Smooth muscle cell (in vitro differentiated cells): ENCODE measurements around the gene GPR15. TPM values are rescaled to one million over a fixed set of nuclear protein-coding genes. Genes with fewer than 3 reads are reported as not detected.
"Not testable (repeated sequence)": the region's sequence is repeated elsewhere in the genome, so short reads cannot be mapped to it uniquely, and the experiment has no call there.

ENCODE experiments used
- DNase-seq: peaks from one replicate; lab custom pipeline; 2025; ENCODE audit not compliant: unreplicated experiment; lab: John Stamatoyannopoulos, UW
- H2AFZ ChIP-seq: fragments of 200-600 bp; sonication (generic); 2 replicates; pipeline ENCODE4 v1.6.0; 2016; ENCODE audit warnings: antibody characterized with exemption, low read depth, mild to moderate bottlenecking
- H3F3A ChIP-seq: fragments of 200-600 bp; sonication (generic); 2 replicates; pipeline ENCODE4 v1.6.0; 2017; ENCODE audit warnings: antibody characterized with exemption, low read depth
- H3K27ac ChIP-seq: fragments of 200-600 bp; sonication (generic); 2 replicates; pipeline ENCODE4 v1.5.1; 2016; ENCODE audit warnings: low read depth, mild to moderate bottlenecking
- H3K27me3 ChIP-seq: fragments of 200-600 bp; sonication (generic); 2 replicates; pipeline ENCODE4 v1.6.1; 2016; ENCODE audit warnings: low read depth, mild to moderate bottlenecking
- H3K36me3 ChIP-seq: fragments of 200-600 bp; sonication (generic); 2 replicates; pipeline ENCODE4 v1.5.1; 2016; ENCODE audit warnings: low read depth
- H3K4me1 ChIP-seq: fragments of 200-600 bp; sonication (generic); 2 replicates; pipeline ENCODE4 v1.5.1; 2016; ENCODE audit warnings: low read depth
- H3K4me2 ChIP-seq: fragments of 200-600 bp; sonication (generic); 2 replicates; pipeline ENCODE4 v1.6.0; 2016; ENCODE audit warnings: mild to moderate bottlenecking
- H3K4me3 ChIP-seq: fragments of 200-600 bp; sonication (generic); 2 replicates; pipeline ENCODE4 v1.5.1; 2016; ENCODE audit warnings: mild to moderate bottlenecking
- H3K79me2 ChIP-seq: fragments of 200-600 bp; sonication (generic); 2 replicates; pipeline ENCODE4 v1.6.0; 2016; ENCODE audit warnings: low read depth, mild to moderate bottlenecking
- H3K9ac ChIP-seq: fragments of 200-600 bp; sonication (generic); 2 replicates; pipeline ENCODE4 v1.6.0; 2016; ENCODE audit warnings: low read depth
- H3K9me3 ChIP-seq: fragments of 200-600 bp; sonication (generic); replicated peaks from 2 replicates; pipeline ENCODE4 v1.5.1; 2016; ENCODE audit warnings: low read depth
- H4K20me1 ChIP-seq: fragments of 200-600 bp; sonication (generic); 2 replicates; pipeline ENCODE4 v1.6.0; 2016; ENCODE audit warnings: low read depth
- CTCF ChIP-seq: fragments of 200-600 bp; sonication (generic); IDR thresholded peaks from 2 replicates; pipeline ENCODE4 v1.5.1; 2017; ENCODE audit warnings: borderline replicate concordance, mild to moderate bottlenecking, antibody characterized with exemption; ENCODE audit not compliant: insufficient read depth, poor library complexity, severe bottlenecking
- WGBS: methylation state at CpG from one replicate; pipeline ENCODE4 v1.1.7; 2016; ENCODE audit warnings: low lambda C conversion rate; 5-methylcytosine and 5-hydroxymethylcytosine counted together
- polyA plus RNA-seq: library from polyadenylated mRNA; unstranded; fragments of >200 nt; fragmentation: Nextera tagmentation; extraction: Ambion mirVana; gene quantifications from 2 replicates; pipeline ENCODE4 v1.2.1, GENCODE V29; 2016
- total RNA-seq: library from RNA; depleted of rRNA; stranded (reverse); fragments of >200 nt; gene quantifications from 2 replicates; pipeline ENCODE4 v1.2.3, GENCODE V29; 2014

Gene GPR15
- total and polyA plus RNA-seq, 2 experiments from 2014 or later, result not detected

- WGBS, result 83% methylated on average over 7 of the region's 7 CpGs
- no peaks in the 10 kb centered on the region for H3K9me3 ChIP-seq
- no peaks in the 10 kb centered on the region for H3F3A ChIP-seq
- peak overlapping the region; percentile 53 for H3K9ac ChIP-seq
- H3K27me3 ChIP-seq, result no peaks in the 10 kb centered on the region
- H3K4me1 ChIP-seq, result no peaks in the 10 kb centered on the region
- no peak overlapping the region for H2AFZ ChIP-seq
- peak overlapping the region; percentile 76 for H3K27ac ChIP-seq
- no peak for TF ChIP-seq CTCF
- DNase-seq, result no peak
- H3K36me3 ChIP-seq, result no peaks in the 10 kb centered on the region
- no peaks in the 10 kb centered on the region for H3K79me2 ChIP-seq
- no peak overlapping the region for H3K4me3 ChIP-seq
- no peak overlapping the region for H3K4me2 ChIP-seq
- no peaks in the 10 kb centered on the region for H4K20me1 ChIP-seq
Observed at GRCh38 chr3:98556164-98557130, 24.7 kb downstream of the GPR15 start.

DNA sequence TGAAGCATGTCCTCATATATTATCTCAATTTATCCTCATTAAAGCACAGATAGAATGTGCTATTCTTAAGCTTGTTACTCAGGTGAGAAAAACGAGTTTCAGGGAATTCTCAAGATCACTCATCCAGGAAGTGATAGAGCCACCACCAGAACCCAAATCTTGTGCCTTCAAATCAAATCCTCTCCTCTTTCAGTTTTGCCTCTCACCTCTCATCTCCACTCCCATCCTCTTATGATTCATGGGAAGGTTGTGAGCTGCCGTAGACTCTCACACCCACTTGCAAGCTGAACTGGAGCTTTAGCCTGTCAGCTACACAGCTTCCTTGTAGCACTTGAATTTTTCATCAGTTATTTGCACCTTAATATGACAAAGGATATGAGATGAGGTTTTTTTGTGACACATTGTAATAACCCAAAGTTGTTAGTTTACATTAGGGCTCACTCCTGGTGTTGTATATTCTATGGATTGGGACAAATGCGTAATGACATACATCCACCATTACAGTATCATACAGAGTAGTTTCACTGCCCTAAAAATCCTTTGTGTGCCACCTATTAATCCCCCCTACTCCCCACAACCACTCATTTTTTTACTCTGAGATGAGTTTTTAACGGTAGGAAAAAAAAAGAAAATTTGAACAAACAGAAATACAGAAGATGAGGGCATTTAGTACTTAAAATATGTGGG lies 25.7 kb downstream of the GPR15 start:
- Histone ChIP-seq H3K27ac (peak overlapping the region; percentile 75), H3K79me2 (no peaks in the 10 kb centered on the region), H2AFZ (no peak overlapping the region), H3K9ac (peak overlapping the region; percentile 53), H3K4me2 (no peak overlapping the region), H3K4me1 (no peaks in the 10 kb centered on the region), H3K9me3 (no peaks in the 10 kb centered on the region), H3F3A (no peaks in the 10 kb centered on the region), H3K4me3 (no peak overlapping the region), H4K20me1 (no peaks in the 10 kb centered on the region), H3K36me3 (no peaks in the 10 kb centered on the region), H3K27me3 (no peaks in the 10 kb centered on the region)
- 66% methylated on average over 4 of the region's 4 CpGs for WGBS
- no peak for DNase-seq
- TF ChIP-seq CTCF, result no peak

DNA sequence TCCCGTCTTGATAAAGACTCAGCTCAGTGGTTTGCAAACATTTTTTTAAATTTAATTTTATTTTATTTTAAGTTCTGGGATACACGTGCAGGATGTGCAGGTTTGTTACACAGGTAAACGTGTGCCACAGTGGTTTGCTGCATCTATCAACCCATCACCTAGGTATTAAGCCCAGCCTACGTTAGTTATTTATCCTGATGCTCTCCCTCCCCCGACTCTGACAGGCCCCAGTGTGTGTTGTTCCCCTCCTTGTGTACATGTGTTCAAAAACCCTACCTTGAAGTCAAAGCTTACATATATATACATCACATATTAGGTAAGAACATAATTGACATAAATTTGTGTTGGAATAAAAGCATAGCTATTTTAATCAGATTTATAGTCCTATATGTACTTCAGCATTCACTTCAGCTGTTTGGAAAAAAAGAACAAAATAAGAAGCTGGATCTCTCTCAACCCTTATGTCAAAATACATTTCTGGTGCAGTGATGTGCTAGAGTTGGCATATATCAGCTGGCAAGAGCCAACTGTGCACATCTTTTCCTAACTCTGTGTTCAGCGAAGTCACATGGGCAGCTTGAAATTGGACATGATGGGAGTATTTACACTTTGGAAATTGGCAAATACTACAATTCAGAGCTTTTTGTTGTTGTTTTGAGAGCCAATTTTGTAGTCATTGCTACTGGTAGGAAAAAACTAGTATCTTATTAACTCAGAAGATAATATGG lies 26.5 kb downstream of the GPR15 start:
- no peaks in the 10 kb centered on the region for H3K27me3 ChIP-seq
- no peak overlapping the region for H3K4me2 ChIP-seq
- DNase-seq, result no peak
- H4K20me1 ChIP-seq, result no peaks in the 10 kb centered on the region
- no peaks in the 10 kb centered on the region for H3K4me1 ChIP-seq
- H2AFZ ChIP-seq, result no peak overlapping the region
- peak overlapping the region; percentile 75 for H3K27ac ChIP-seq
- H3K4me3 ChIP-seq, result no peak overlapping the region
- no peaks in the 10 kb centered on the region for H3F3A ChIP-seq
- H3K36me3 ChIP-seq, result no peaks in the 10 kb centered on the region
- no peaks in the 10 kb centered on the region for H3K9me3 ChIP-seq
- H3K79me2 ChIP-seq, result no peaks in the 10 kb centered on the region
- no peak overlapping the region for H3K9ac ChIP-seq
- 84% methylated on average over 6 of the region's 6 CpGs for WGBS
- no peak for TF ChIP-seq CTCF

- H3K27ac ChIP-seq, H3K79me2 ChIP-seq: not testable (repeated sequence)
- WGBS, result 97% methylated on average over 2 of the region's 2 CpGs
Observed at GRCh38 chr3:98559769-98560168, 28.0 kb downstream of the GPR15 start.

More at GRCh38 chr3:98559769-98560168, 28.0 kb downstream of the GPR15 start:
- H4K20me1 ChIP-seq, H3K4me1 ChIP-seq, H3F3A ChIP-seq, H2AFZ ChIP-seq, H3K4me3 ChIP-seq, H3K9ac ChIP-seq, H3K9me3 ChIP-seq, H3K27me3 ChIP-seq, H3K36me3 ChIP-seq, DNase-seq, H3K4me2 ChIP-seq: not testable (repeated sequence)
